Measurements from ENCODE around the gene ARHGAP26.
"Not testable (repeated sequence)": the region's sequence is repeated elsewhere in the genome, so short reads cannot be mapped to it uniquely, and the experiment has no call there.

ARHGAP26 gene

GRCh38 chr5:143094087-143094521 is 323.9 kb downstream of the ARHGAP26 start:
- Histone ChIP-seq H3K4me3 (peak overlapping the region; percentile 60), H3K27ac (no peak overlapping the region)
- no peak for TF ChIP-seq CTCF (IDR thresholded peaks at IDR 0.05)
- DNase-seq (ENCODE audit: low spot score): no peak

- H3K27ac ChIP-seq; DNase-seq (ENCODE audit: low spot score): not testable (repeated sequence)
- H3K4me3 ChIP-seq: peak overlapping the region; percentile 60
Measured at GRCh38 chr5:143094608-143095007, 324.4 kb downstream of the ARHGAP26 start.

GRCh38 chr5:143101121-143101520 is 330.9 kb downstream of the ARHGAP26 start:
- H3K4me3 ChIP-seq: no peak overlapping the region
- no peak for TF ChIP-seq CTCF (IDR thresholded peaks at IDR 0.05)
- DNase-seq (ENCODE audit: low spot score): no peak
- no peak overlapping the region for H3K27ac ChIP-seq

- no peak for TF ChIP-seq CTCF (IDR thresholded peaks at IDR 0.05)
- DNase-seq (ENCODE audit: low spot score): no peak
- H3K4me3 ChIP-seq: no peak overlapping the region
- peak overlapping the region in 1 of 2 donors; percentile 33 for H3K27ac ChIP-seq
Measured at GRCh38 chr5:143101725-143102386, 331.7 kb downstream of the ARHGAP26 start.

GRCh38 chr5:143102411-143102810 is 332.2 kb downstream of the ARHGAP26 start:
- Histone ChIP-seq H3K4me3 (no peak overlapping the region), H3K27ac (peak overlapping the region in 1 of 2 donors; percentile 33)
- no peak for TF ChIP-seq CTCF (IDR thresholded peaks at IDR 0.05)
- DNase-seq (ENCODE audit: low spot score): no peak

GRCh38 chr5:143105216-143105905 is 335.2 kb downstream of the ARHGAP26 start:
- DNase-seq (ENCODE audit: low spot score): no peak
- TF ChIP-seq CTCF (IDR thresholded peaks at IDR 0.05): no peak
- Histone ChIP-seq H3K4me3 (no peak overlapping the region), H3K27ac (no peak overlapping the region)

GRCh38 chr5:143106174-143106573 is 336.0 kb downstream of the ARHGAP26 start:
- Histone ChIP-seq H3K4me3 (no peak overlapping the region), H3K27ac (no peak overlapping the region)
- DNase-seq (ENCODE audit: low spot score): no peak
- no peak for TF ChIP-seq CTCF (IDR thresholded peaks at IDR 0.05)
